H9 (cell line): ENCODE data around the gene NPHS1. TPM values are rescaled to one million over a fixed set of nuclear protein-coding genes. Genes with fewer than 3 reads are reported as not detected.

Experiments
- DNase-seq: peaks from one replicate; pipeline ENCODE4 v3.0.0-alpha.2; 2017
- H2AFZ ChIP-seq: one replicate; pipeline ENCODE4 v1.6.1; 2013; ENCODE audit warnings: mild to moderate bottlenecking, low read length, control low read depth, moderate library complexity
- H2AK5ac ChIP-seq: 2 replicates; pipeline ENCODE4 v1.6.1; 2013; ENCODE audit warnings: low read length, control low read depth, mixed read lengths; ENCODE audit not compliant: insufficient read length
- H2BK120ac ChIP-seq: one replicate; pipeline ENCODE4 v1.6.1; 2013; ENCODE audit warnings: low read depth, mild to moderate bottlenecking, low read length, control low read depth, inconsistent platforms; ENCODE audit not compliant: poor library complexity, severe bottlenecking
- H2BK12ac ChIP-seq: 2 replicates; pipeline ENCODE4 v1.6.1; 2013; ENCODE audit warnings: low read length, control low read depth, mixed read lengths, low read depth; ENCODE audit not compliant: insufficient read length
- H2BK15ac ChIP-seq: 2 replicates; pipeline ENCODE4 v1.6.1; 2013; ENCODE audit warnings: low read depth, low read length, control low read depth
- H2BK20ac ChIP-seq: one replicate; pipeline ENCODE4 v1.6.1; 2013; ENCODE audit warnings: low read depth, mild to moderate bottlenecking, low read length, control low read depth, inconsistent platforms; ENCODE audit not compliant: poor library complexity, severe bottlenecking
- H2BK5ac ChIP-seq: 2 replicates; pipeline ENCODE4 v1.6.1; 2013; ENCODE audit warnings: low read length, control low read depth, mixed read lengths; ENCODE audit not compliant: insufficient read length
- H3K14ac ChIP-seq: 2 replicates; pipeline ENCODE4 v1.6.1; 2013; ENCODE audit warnings: low read length, control low read depth; ENCODE audit not compliant: insufficient read depth
- H3K18ac ChIP-seq: 2 replicates; pipeline ENCODE4 v1.6.1; 2013; ENCODE audit warnings: low read depth, mild to moderate bottlenecking, mixed read lengths, low read length, control low read depth; ENCODE audit not compliant: insufficient read length
- H3K23ac ChIP-seq: 2 replicates; pipeline ENCODE4 v1.6.1; 2013; ENCODE audit warnings: low read length, control low read depth, mixed read lengths, low read depth; ENCODE audit not compliant: insufficient read length
- H3K23me2 ChIP-seq: 2 replicates; pipeline ENCODE4 v1.6.1; 2013; ENCODE audit warnings: low read depth, mild to moderate bottlenecking, mixed read lengths, low read length, control low read depth; ENCODE audit not compliant: insufficient read length, poor library complexity, severe bottlenecking
- H3K27ac ChIP-seq: 2 replicates; pipeline ENCODE4 v1.5.1; 2013; ENCODE audit warnings: low read length, control low read depth, mixed read lengths, low read depth; ENCODE audit not compliant: insufficient read length
- H3K27me3 ChIP-seq: 2 replicates; pipeline ENCODE4 v1.6.1; 2013; ENCODE audit warnings: low read length, control low read depth, inconsistent platforms; ENCODE audit not compliant: insufficient read depth
- H3K4ac ChIP-seq: 2 replicates; pipeline ENCODE4 v1.6.1; 2013; ENCODE audit warnings: low read depth, mild to moderate bottlenecking, control low read depth, inconsistent platforms, low read length, moderate library complexity
- H3K4me1 ChIP-seq: 2 replicates; pipeline ENCODE4 v1.6.1; 2013; ENCODE audit warnings: low read length, control low read depth, inconsistent platforms; ENCODE audit not compliant: insufficient read depth
- H3K4me2 ChIP-seq: 2 replicates; pipeline ENCODE4 v1.6.1; 2013; ENCODE audit warnings: low read length, control low read depth, mixed read lengths; ENCODE audit not compliant: insufficient read length, insufficient read depth
- H3K56ac ChIP-seq: 2 replicates; pipeline ENCODE4 v1.6.1; 2013; ENCODE audit warnings: low read depth, mild to moderate bottlenecking, mixed read lengths, low read length, control low read depth; ENCODE audit not compliant: insufficient read length
- H3K79me1 ChIP-seq: 2 replicates; pipeline ENCODE4 v1.6.1; 2013; ENCODE audit warnings: low read depth, mild to moderate bottlenecking, moderate library complexity, low read length, control low read depth, inconsistent platforms; ENCODE audit not compliant: insufficient read depth, poor library complexity, severe bottlenecking
- H3K79me2 ChIP-seq: 2 replicates; pipeline ENCODE4 v1.6.1; 2013; ENCODE audit warnings: low read length, control low read depth, inconsistent platforms; ENCODE audit not compliant: insufficient read depth
- H3K9ac ChIP-seq: 2 replicates; pipeline ENCODE4 v1.6.1; 2013; ENCODE audit warnings: low read length, control low read depth, mixed read lengths; ENCODE audit not compliant: insufficient read length; ENCODE audit errors: extremely low read depth
- H3K9me3 ChIP-seq: one replicate; pipeline ENCODE4 v1.6.1; 2013; ENCODE audit warnings: low read depth, low read length, inconsistent platforms; ENCODE audit not compliant: control insufficient read depth
- H3T11ph ChIP-seq: one replicate; pipeline ENCODE4 v1.6.1; 2013; ENCODE audit warnings: mild to moderate bottlenecking, low read length, control low read depth, inconsistent platforms
- H4K20me1 ChIP-seq: one replicate; pipeline ENCODE4 v1.6.1; 2013; ENCODE audit not compliant: control insufficient read depth, insufficient read length, insufficient read depth
- H4K5ac ChIP-seq: 2 replicates; pipeline ENCODE4 v1.6.1; 2013; ENCODE audit warnings: low read depth, mild to moderate bottlenecking, mixed read lengths, low read length, control low read depth; ENCODE audit not compliant: insufficient read length
- H4K8ac ChIP-seq: replicated peaks from 2 replicates; pipeline ENCODE4 v1.6.1; 2013; ENCODE audit warnings: low read length, control low read depth, mixed read lengths, low read depth; ENCODE audit not compliant: insufficient read length
- H4K91ac ChIP-seq: 2 replicates; pipeline ENCODE4 v1.6.1; 2013; ENCODE audit warnings: low read depth, mild to moderate bottlenecking, moderate library complexity, mixed read lengths, low read length, control low read depth; ENCODE audit not compliant: insufficient read length
- H3K27ac Mint-ChIP-seq, 3 experiments: 2 replicates in 2 of 3; 3 replicates in 1 of 3; pipeline ENCODE4 v1.8.0; 2020 to 2021; ENCODE audit warnings: mixed read lengths in 3 of 3, mild to moderate bottlenecking in 1 of 3, moderate library complexity in 1 of 3
- H3K27me3 Mint-ChIP-seq: 2 replicates; pipeline ENCODE4 v1.8.0; 2021; ENCODE audit warnings: low read depth, mild to moderate bottlenecking, moderate library complexity, mixed read lengths
- H3K36me3 Mint-ChIP-seq, 3 experiments: 2 replicates in 2 of 3; 3 replicates in 1 of 3; pipeline ENCODE4 v1.8.0; 2020 to 2021; ENCODE audit warnings: low read depth in 3 of 3, mixed read lengths in 3 of 3; ENCODE audit not compliant: insufficient read depth in 1 of 3
- H3K4me1 Mint-ChIP-seq, 2 experiments: 2 replicates each; pipeline ENCODE4 v1.8.0; 2020; ENCODE audit warnings: mixed read lengths in 2 of 2
- H3K4me3 Mint-ChIP-seq, 2 experiments: 2 replicates in 1 of 2; 3 replicates in 1 of 2; pipeline ENCODE4 v1.8.0; 2020 to 2021; ENCODE audit warnings: mild to moderate bottlenecking in 2 of 2, mixed read lengths in 2 of 2, moderate library complexity in 1 of 2
- H3K9me3 Mint-ChIP-seq, 2 experiments: 2 replicates in 1 of 2; 3 replicates in 1 of 2; pipeline ENCODE4 v1.8.0; 2020; ENCODE audit warnings: mild to moderate bottlenecking in 2 of 2, mixed read lengths in 2 of 2, moderate library complexity in 1 of 2
- WGBS: extraction: QIAGEN DNeasy Blood & Tissue Kit; methylation state at CpG from one replicate; pipeline ENCODE4 v1.1.7; 2013; ENCODE audit warnings: missing lambda C conversion rate, low lambda C conversion rate, mixed read lengths; ENCODE audit not compliant: insufficient read length; ENCODE audit errors: extremely low coverage; 5-methylcytosine and 5-hydroxymethylcytosine counted together
- total RNA-seq: library from RNA; stranded (reverse); gene quantifications from 2 replicates; pipeline ENCODE4 v1.2.1, GENCODE V29; 2021
- TF ChIP-seq, protein P1 (sequence below): fragments of 200-600 bp; sonication (generic); conservative IDR thresholded peaks from 3 replicates; pipeline ENCODE4 v1.8.0; 2021; ENCODE audit warnings: antibody characterized with exemption, mild to moderate bottlenecking

NPHS1 gene
- total RNA-seq, 1 experiment from 2014 or later, result 0.83 TPM

DNA sequence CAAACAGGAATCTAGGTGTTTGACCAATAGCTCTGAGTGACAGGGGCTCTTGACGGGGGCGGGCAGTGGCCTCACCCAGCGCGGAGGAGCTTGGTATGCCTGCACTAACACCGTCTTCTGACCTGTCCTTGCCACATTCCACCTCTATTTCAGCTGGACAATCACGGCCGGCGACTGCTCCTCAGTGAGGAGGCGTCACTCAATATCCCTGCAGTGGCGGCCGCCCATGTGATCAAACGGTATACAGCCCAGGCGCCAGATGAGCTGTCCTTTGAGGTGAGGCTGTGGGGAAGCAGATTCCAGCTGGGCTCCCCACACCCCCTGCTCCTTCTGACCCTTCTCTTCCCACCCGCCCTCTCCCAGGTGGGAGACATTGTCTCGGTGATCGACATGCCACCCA lies 72.2 kb downstream of the NPHS1 start:
- Histone ChIP-seq H3K4ac (no peak overlapping the region), H3K4me1 (peaks cover 5% of the 10 kb centered on the region; the same call in 1 of the 2 replicates), H2BK12ac (no peak overlapping the region), H3K9ac (no peak overlapping the region), H3T11ph (no peak overlapping the region), H2BK5ac (no peak overlapping the region), H2BK120ac (no peak overlapping the region), H3K23me2 (peaks cover 9% of the 10 kb centered on the region), H3K79me1 (no peaks in the 10 kb centered on the region), H2BK20ac (no peak overlapping the region), H4K91ac (no peak overlapping the region), H3K27me3 (no peaks in the 10 kb centered on the region), H3K18ac (no peak overlapping the region), H3K56ac (no peak overlapping the region), H2AK5ac (no peak overlapping the region), H4K20me1 (no peaks in the 10 kb centered on the region), H2AFZ (no peak overlapping the region), H3K79me2 (no peaks in the 10 kb centered on the region), H2BK15ac (no peak overlapping the region), H4K8ac (no peak overlapping the region), H3K14ac (no peak overlapping the region), H3K4me2 (no peak overlapping the region), H3K27ac (no peak overlapping the region), H3K23ac (no peak overlapping the region), H3K9me3 (no peaks in the 10 kb centered on the region), H4K5ac (no peak overlapping the region)
- TF ChIP-seq, protein P1, sequence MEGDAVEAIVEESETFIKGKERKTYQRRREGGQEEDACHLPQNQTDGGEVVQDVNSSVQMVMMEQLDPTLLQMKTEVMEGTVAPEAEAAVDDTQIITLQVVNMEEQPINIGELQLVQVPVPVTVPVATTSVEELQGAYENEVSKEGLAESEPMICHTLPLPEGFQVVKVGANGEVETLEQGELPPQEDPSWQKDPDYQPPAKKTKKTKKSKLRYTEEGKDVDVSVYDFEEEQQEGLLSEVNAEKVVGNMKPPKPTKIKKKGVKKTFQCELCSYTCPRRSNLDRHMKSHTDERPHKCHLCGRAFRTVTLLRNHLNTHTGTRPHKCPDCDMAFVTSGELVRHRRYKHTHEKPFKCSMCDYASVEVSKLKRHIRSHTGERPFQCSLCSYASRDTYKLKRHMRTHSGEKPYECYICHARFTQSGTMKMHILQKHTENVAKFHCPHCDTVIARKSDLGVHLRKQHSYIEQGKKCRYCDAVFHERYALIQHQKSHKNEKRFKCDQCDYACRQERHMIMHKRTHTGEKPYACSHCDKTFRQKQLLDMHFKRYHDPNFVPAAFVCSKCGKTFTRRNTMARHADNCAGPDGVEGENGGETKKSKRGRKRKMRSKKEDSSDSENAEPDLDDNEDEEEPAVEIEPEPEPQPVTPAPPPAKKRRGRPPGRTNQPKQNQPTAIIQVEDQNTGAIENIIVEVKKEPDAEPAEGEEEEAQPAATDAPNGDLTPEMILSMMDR, result no peak
- WGBS, result no CpG with 5 or more reads among the region's 16 CpGs
- no peak overlapping the region for H3K4me3 Mint-ChIP-seq
- H3K36me3 Mint-ChIP-seq, result peaks cover 0 to 8% (median 2%) of the 10 kb centered on the region in 3 experiments; a peak in 2 of 7 replicates
- no peaks in the 10 kb centered on the region; a peak in 1 of 5 replicates for H3K9me3 Mint-ChIP-seq
- peaks cover 21% of the 10 kb centered on the region for H3K27me3 Mint-ChIP-seq
- H3K27ac Mint-ChIP-seq, result no peak overlapping the region; a peak in 1 of 7 replicates
- DNase-seq, result no peak
- H3K4me1 Mint-ChIP-seq, result peaks cover 36 to 44% of the 10 kb centered on the region in 2 experiments
